AG04449 (cell line): Measurements from ENCODE around the gene MMAB.

Experiments
- CTCF ChIA-PET: fragments of 350-600 bp; formaldehyde crosslinking; extraction: SDS; loops from one replicate; lab custom pipeline; 2021; ENCODE audit warnings: antibody characterized with exemption; lab: Yijun Ruan, JAX
- POLR2A ChIA-PET: fragments of 400-600, 350-600 bp; formaldehyde crosslinking; extraction: SDS; loops from one replicate; lab custom pipeline; 2020; ENCODE audit warnings: antibody characterized with exemption, inconsistent platforms; lab: Yijun Ruan, JAX
- DNase-seq: peaks from one replicate; pipeline ENCODE4 v3.0.0-alpha.2; 2010; ENCODE audit warnings: low read depth, low spot score
- H3K4me3 ChIP-seq: 2 replicates; pipeline ENCODE4 v1.5.1; 2011; ENCODE audit warnings: low read depth, mild to moderate bottlenecking, control low read depth, low read length
- TF ChIP-seq, protein P1 (sequence below): IDR thresholded peaks from one replicate; pipeline ENCODE4 v1.5.1; 2011; ENCODE audit warnings: mild to moderate bottlenecking, moderate library complexity, low read length, control low read depth, inconsistent platforms; ENCODE audit not compliant: insufficient read depth; ENCODE audit errors: missing control alignments

Gene MMAB

DNA sequence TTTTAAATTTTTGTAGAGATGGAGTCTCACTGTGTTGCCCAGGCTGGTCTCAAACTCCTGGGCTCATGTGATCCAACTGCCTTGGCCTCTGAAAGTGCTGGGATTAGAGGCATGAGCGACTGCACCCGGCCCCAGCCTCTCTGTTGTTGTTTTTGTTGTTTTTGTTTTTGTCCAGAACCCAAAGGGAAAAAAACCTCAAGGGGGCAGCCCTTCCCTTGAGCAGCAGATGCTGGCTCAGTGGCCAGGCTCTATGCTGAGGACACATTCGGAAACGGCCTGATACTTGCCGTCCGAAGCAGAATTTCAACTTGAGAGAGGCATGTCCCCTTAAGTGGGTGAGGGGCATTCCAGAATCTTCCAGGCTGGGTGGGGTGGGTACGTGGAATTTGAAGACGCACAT lies 7.0 kb upstream of the MMAB start:
- CTCF ChIA-PET = interaction anchor here (0.5 to 2.3 kb wide), 2 partner anchors 17 to 219 kb away, joined by 4 to 10 read pairs; no protein-coding TSS in a partner anchor
- H3K4me3 ChIP-seq = no peak overlapping the region
- no peak for DNase-seq
- TF ChIP-seq, protein P1, sequence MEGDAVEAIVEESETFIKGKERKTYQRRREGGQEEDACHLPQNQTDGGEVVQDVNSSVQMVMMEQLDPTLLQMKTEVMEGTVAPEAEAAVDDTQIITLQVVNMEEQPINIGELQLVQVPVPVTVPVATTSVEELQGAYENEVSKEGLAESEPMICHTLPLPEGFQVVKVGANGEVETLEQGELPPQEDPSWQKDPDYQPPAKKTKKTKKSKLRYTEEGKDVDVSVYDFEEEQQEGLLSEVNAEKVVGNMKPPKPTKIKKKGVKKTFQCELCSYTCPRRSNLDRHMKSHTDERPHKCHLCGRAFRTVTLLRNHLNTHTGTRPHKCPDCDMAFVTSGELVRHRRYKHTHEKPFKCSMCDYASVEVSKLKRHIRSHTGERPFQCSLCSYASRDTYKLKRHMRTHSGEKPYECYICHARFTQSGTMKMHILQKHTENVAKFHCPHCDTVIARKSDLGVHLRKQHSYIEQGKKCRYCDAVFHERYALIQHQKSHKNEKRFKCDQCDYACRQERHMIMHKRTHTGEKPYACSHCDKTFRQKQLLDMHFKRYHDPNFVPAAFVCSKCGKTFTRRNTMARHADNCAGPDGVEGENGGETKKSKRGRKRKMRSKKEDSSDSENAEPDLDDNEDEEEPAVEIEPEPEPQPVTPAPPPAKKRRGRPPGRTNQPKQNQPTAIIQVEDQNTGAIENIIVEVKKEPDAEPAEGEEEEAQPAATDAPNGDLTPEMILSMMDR = no peak
- POLR2A ChIA-PET = no interaction called here

DNA sequence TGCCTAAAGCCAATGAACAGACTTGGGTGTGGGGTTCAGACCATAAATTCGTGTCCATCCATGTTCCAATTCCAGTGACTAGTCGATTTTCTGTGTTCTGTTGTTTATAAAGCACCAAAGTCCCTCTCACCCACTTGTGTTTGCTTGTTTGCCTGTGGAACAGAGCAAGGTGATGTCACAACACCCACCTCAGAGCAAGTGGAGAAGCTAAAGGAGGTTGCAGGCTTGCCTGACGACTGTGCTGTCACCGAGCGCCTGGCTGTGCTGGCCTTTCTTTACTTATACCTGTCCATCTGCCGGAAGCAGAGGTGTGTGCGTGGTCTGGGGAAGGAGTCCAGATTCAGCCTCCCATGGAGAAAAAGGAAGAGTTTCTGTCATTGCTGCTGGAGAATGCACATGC lies 6.3 kb upstream of the MMAB start:
- ChIA-PET POLR2A (no interaction called here), CTCF (interaction anchor here (1.9 kb wide), 1 partner anchor 18 kb away, joined by 10 read pairs; no protein-coding TSS in a partner anchor)
- TF ChIP-seq, protein P1 = no peak
- DNase-seq = no peak
- H3K4me3 ChIP-seq = no peak overlapping the region

- DNase-seq = no peak
- TF ChIP-seq, protein P1 = no peak
- no peak overlapping the region for H3K4me3 ChIP-seq
- ChIA-PET POLR2A (no interaction called here), CTCF (interaction anchor here (1.9 kb wide), 1 partner anchor 19 kb away, joined by 10 read pairs; no protein-coding TSS in a partner anchor)
These were observed 5.1 kb upstream of the MMAB start for GRCh38 chr12:109578330-109578927.

GRCh38 chr12:109577311-109577710 lies 4.0 kb upstream of the MMAB start:
- ChIA-PET CTCF (interaction anchor here (4.3 kb wide), 1 partner anchor 20 kb away, joined by 27 read pairs; no protein-coding TSS in a partner anchor), POLR2A (no interaction called here)
- TF ChIP-seq, protein P1 = no peak
- H3K4me3 ChIP-seq = no peak overlapping the region
- no peak for DNase-seq

DNA sequence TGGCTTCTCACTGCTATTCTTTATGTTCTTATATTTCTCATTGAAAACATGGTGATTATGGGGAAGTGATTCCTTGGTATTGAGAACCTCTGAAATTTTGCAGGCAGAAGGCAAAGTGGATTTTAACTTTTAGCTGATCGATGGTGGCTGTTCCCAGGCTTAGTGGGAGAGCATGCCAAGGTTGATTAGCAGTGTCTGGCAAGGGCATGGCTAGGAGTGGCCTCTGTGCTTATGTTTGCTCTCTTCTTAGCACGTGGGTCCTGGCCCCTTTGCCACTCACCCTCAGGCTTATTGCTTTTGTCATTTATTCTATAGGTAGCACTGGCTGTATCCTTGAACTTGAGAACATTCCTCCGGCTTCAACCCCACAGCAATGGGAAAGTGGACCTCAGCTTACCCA lies 2.4 kb upstream of the MMAB start:
- CTCF ChIA-PET = interaction anchor here (1.5 to 4.3 kb wide), 3 partner anchors 9 to 22 kb away, joined by 3 to 27 read pairs (median 4); no protein-coding TSS in a partner anchor
- POLR2A ChIA-PET = no interaction called here
- no peak for DNase-seq
- H3K4me3 ChIP-seq = no peak overlapping the region
- TF ChIP-seq, protein P1 = no peak

- H3K4me3 ChIP-seq = peak overlapping the region; percentile 87
- TF ChIP-seq, protein P1 = no peak
- no peak for DNase-seq
- ChIA-PET CTCF (interaction anchor here (1.2 to 4.3 kb wide), 7 partner anchors 22 to 279 kb away, joined by 3 to 27 read pairs (median 4); no protein-coding TSS in a partner anchor), POLR2A (no interaction called here)
These were observed 575 bp upstream of the MMAB start for GRCh38 chr12:109573914-109574244.
